Type B pancreatic cell (in vitro differentiated cells): ENCODE data around the gene FAM156A. TPM values are rescaled to one million over a fixed set of nuclear protein-coding genes. Genes with fewer than 3 reads are reported as not detected.
"Not testable (repeated sequence)": the region's sequence is repeated elsewhere in the genome, so short reads cannot be mapped to it uniquely, and the experiment has no call there.

Source experiments
- DNase-seq: peaks from one replicate; pipeline ENCODE4 v3.0.0; 2021; ENCODE audit warnings: mixed read lengths; ENCODE audit not compliant: unreplicated experiment; ENCODE audit errors: extremely low spot score
- H3K27ac Mint-ChIP-seq: 2 replicates; pipeline ENCODE4 v1.8.0; 2021; ENCODE audit warnings: mild to moderate bottlenecking, mixed read lengths
- H3K27me3 Mint-ChIP-seq: 2 replicates; pipeline ENCODE4 v1.8.0; 2021; ENCODE audit warnings: mixed read lengths
- H3K36me3 Mint-ChIP-seq: 2 replicates; pipeline ENCODE4 v1.8.0; 2021; ENCODE audit warnings: mixed read lengths
- H3K4me1 Mint-ChIP-seq: one replicate; pipeline ENCODE4 v1.8.0; 2021; ENCODE audit warnings: mixed read lengths; ENCODE audit not compliant: unreplicated experiment
- H3K4me3 Mint-ChIP-seq: 2 replicates; pipeline ENCODE4 v1.8.0; 2021; ENCODE audit warnings: mild to moderate bottlenecking, mixed read lengths
- H3K9me3 Mint-ChIP-seq: 2 replicates; pipeline ENCODE4 v1.8.0; 2021; ENCODE audit warnings: mixed read lengths
- total RNA-seq: library from RNA; stranded (reverse); gene quantifications from 2 replicates; pipeline ENCODE4 v1.2.1, GENCODE V29; 2021; ENCODE audit warnings: low replicate concordance
- TF ChIP-seq, protein P1 (sequence below): fragments of 200-600 bp; sonication (generic); conservative IDR thresholded peaks from 2 replicates; pipeline ENCODE4 v1.5.0; 2021; ENCODE audit warnings: antibody characterized with exemption, mild to moderate bottlenecking

Gene FAM156A
- total RNA-seq, 1 donor from 2014 or later = 23.7 TPM

DNA sequence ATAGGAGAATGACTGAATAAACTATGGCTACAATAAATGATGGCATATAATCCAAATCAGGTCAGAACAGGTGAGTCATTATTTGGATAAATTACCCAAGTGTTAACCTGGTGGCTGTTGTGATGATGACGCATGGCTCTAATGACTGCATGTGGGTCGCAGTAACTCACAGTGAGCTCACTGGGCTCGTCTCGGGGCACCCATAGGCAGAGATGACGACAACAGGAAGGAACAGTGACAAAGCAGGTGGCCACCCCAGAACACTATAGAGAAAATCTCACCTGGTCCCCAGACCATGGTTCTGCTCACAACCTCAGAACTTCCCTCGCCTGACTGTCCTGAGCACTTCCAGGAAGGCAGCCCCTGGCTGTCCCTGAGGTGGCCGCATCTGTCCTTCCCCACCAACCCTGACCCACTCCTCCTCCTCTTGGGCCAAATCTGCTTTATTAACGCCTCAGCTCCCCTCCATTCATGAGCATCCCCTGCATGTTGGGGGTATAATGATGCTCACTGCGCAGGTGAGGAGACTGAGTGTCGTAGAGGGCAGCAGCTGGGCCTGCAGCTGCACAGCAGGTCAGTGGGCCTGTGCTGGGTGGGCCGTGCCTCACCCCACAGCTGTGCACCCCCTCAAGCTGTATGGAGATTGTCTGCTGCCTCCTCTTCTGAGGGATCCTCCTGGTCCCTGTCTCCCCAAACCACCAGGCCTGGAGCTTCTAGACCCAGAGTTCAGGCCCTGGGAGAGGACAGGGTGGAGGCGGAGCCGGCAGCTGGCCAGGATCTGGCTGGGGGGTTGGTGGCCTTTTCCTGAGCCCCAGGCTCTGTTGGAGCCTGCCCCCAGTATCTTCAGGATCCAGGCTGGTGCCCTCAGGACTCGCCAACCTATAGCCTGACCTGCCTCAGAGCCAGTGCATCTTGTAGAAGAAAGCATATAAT, 30.9 kb upstream of the FAM156A start:
- DNase-seq = peak; percentile 16
- no peaks in the 10 kb centered on the region for H3K9me3 Mint-ChIP-seq
- H3K4me1 Mint-ChIP-seq = peaks cover 9% of the 10 kb centered on the region
- TF ChIP-seq, protein P1, sequence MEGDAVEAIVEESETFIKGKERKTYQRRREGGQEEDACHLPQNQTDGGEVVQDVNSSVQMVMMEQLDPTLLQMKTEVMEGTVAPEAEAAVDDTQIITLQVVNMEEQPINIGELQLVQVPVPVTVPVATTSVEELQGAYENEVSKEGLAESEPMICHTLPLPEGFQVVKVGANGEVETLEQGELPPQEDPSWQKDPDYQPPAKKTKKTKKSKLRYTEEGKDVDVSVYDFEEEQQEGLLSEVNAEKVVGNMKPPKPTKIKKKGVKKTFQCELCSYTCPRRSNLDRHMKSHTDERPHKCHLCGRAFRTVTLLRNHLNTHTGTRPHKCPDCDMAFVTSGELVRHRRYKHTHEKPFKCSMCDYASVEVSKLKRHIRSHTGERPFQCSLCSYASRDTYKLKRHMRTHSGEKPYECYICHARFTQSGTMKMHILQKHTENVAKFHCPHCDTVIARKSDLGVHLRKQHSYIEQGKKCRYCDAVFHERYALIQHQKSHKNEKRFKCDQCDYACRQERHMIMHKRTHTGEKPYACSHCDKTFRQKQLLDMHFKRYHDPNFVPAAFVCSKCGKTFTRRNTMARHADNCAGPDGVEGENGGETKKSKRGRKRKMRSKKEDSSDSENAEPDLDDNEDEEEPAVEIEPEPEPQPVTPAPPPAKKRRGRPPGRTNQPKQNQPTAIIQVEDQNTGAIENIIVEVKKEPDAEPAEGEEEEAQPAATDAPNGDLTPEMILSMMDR = no peak
- no peak overlapping the region for H3K27ac Mint-ChIP-seq
- H3K27me3 Mint-ChIP-seq = no peaks in the 10 kb centered on the region
- no peaks in the 10 kb centered on the region for H3K36me3 Mint-ChIP-seq
- H3K4me3 Mint-ChIP-seq = no peak overlapping the region

- TF ChIP-seq, protein P1 = no peak
- no peak for DNase-seq
- Mint-ChIP-seq H3K4me3 (peak overlapping the region; percentile 89), H3K36me3 (no peaks in the 10 kb centered on the region), H3K4me1 (peaks cover 7% of the 10 kb centered on the region), H3K9me3 (no peaks in the 10 kb centered on the region), H3K27me3 (no peaks in the 10 kb centered on the region), H3K27ac (peak overlapping the region; percentile 93)
These were observed 25.1 kb upstream of the FAM156A start for GRCh38 chrX:52983321-52984000.

- Mint-ChIP-seq H3K4me1 (peaks cover 7% of the 10 kb centered on the region), H3K4me3 (no peak overlapping the region), H3K9me3 (no peaks in the 10 kb centered on the region), H3K36me3 (no peaks in the 10 kb centered on the region), H3K27me3 (no peaks in the 10 kb centered on the region), H3K27ac (no peak overlapping the region)
- TF ChIP-seq, protein P1 = no peak
- DNase-seq = no peak
These were observed 21.7 kb upstream of the FAM156A start for GRCh38 chrX:52979993-52980392.

GRCh38 chrX:52979568-52979967, 21.2 kb upstream of the FAM156A start:
- H3K27me3 Mint-ChIP-seq = no peaks in the 10 kb centered on the region
- DNase-seq = no peak
- no peaks in the 10 kb centered on the region for H3K9me3 Mint-ChIP-seq
- peaks cover 7% of the 10 kb centered on the region for H3K4me1 Mint-ChIP-seq
- no peak overlapping the region for H3K27ac Mint-ChIP-seq
- TF ChIP-seq, protein P1 = no peak
- H3K36me3 Mint-ChIP-seq = no peaks in the 10 kb centered on the region
- H3K4me3 Mint-ChIP-seq = no peak overlapping the region

- Mint-ChIP-seq H3K27me3 (no peaks in the 10 kb centered on the region), H3K36me3 (no peaks in the 10 kb centered on the region), H3K9me3 (no peaks in the 10 kb centered on the region), H3K4me1 (no peaks in the 10 kb centered on the region), H3K4me3 (no peak overlapping the region), H3K27ac (no peak overlapping the region)
- no peak for DNase-seq
- TF ChIP-seq, protein P1 = no peak
These were observed 19.6 kb upstream of the FAM156A start for GRCh38 chrX:52977953-52978352.

DNA sequence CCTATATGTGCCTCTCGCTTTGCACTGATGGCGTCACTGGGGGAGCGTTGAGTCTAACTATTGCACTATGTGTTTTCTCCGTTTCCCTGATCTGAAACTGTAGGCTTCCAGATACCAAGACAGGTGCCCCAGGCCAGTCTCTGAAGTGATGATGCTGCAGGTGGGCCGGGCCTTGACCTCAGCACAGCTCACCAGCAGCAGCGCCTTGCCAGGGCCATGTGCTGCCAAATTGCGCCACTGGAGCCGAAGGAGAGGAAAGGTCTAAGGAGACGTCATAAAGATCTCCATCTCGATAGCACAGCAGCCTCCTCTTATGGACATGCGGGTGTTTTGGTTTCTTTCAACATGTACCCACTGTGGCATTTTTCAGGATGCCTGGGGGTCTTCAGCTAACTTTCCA, 17.3 kb upstream of the FAM156A start:
- not testable (repeated sequence) for H3K27me3 Mint-ChIP-seq, H3K9me3 Mint-ChIP-seq, H3K27ac Mint-ChIP-seq, H3K4me3 Mint-ChIP-seq, H3K36me3 Mint-ChIP-seq, H3K4me1 Mint-ChIP-seq
- peak; percentile 44 for DNase-seq

DNA sequence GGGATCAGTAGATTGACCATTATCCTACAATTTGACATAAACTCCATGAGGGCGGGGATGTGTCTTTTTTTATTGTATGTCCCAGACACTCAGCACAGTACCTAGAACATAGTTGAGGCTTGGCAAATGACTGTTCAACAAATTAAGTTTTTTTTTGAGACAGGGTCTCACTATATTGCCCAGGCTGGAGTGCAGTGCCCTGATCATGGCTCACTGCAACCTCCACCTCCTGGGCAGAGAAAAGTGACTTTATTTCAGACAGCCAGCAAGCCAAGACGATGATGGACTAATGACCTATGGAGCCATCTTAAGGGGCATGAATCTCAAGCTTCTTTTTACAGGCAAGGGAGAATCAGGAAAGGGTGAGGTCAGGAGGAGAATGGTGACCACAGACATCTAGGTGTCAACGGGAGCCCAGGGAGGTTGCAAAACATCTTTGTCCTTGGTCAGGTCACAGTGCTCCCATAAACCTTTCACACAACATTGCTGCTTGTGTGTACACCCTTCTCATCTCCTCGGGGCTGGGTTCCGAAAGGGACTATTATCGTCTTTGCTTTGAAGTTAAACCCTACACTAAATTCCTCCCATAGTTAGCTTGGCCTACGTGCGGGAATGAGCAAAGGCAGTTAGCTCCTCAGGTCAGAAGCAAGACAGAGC, 16.1 kb upstream of the FAM156A start:
- H3K36me3 Mint-ChIP-seq, H3K4me3 Mint-ChIP-seq, H3K27me3 Mint-ChIP-seq, H3K4me1 Mint-ChIP-seq, H3K9me3 Mint-ChIP-seq, H3K27ac Mint-ChIP-seq: not testable (repeated sequence)
- DNase-seq = peak; percentile 24

DNA sequence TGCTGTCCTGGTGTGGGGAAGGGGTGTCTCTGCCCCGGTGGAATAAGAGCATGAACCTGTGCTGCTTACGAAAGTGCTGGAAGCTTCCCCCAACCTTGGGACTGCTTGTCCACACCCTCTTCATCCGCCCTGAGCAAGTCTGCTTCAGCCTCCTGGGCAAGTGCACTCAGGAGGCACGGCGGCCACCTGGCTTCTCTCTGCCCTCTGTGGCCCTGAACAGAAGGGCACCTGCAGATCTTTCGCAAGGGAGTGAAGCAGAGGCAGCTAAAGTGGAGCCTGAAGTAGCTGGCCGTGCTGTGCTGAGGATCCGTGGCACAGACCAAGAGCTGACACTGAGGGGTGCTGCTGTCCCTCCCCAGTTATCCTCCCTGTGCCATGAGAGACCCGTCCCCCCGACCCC, 9.6 kb upstream of the FAM156A start:
- H3K9me3 Mint-ChIP-seq, H3K4me1 Mint-ChIP-seq, H3K4me3 Mint-ChIP-seq, H3K36me3 Mint-ChIP-seq, DNase-seq, H3K27ac Mint-ChIP-seq, H3K27me3 Mint-ChIP-seq: not testable (repeated sequence)
